HEK293 (cell line): ENCODE measurements around the gene MYRIP.

Source experiments
- CTCF ChIA-PET: fragments of 350-600 bp; formaldehyde crosslinking; extraction: SDS; loops from one replicate; lab custom pipeline; 2021; ENCODE audit warnings: antibody characterized with exemption; lab: Yijun Ruan, JAX
- POLR2A ChIA-PET: fragments of 300-600 bp; formaldehyde crosslinking; extraction: SDS; loops from one replicate; lab custom pipeline; 2020; ENCODE audit warnings: antibody characterized with exemption, inconsistent platforms; lab: Yijun Ruan, JAX
- H3K27ac ChIP-seq: fragments of 200-500 bp; sonication (Bioruptor generic); 2 replicates; pipeline ENCODE4 v1.5.1; 2014; ENCODE audit warnings: low read depth, low read length, control low read depth, inconsistent platforms; ENCODE audit errors: extremely low read depth
- H3K36me3 ChIP-seq, 2 experiments: fragments of 200-500 bp in 1 of 2; sonication (Bioruptor generic) in 1 of 2; 1 replicate in 1 of 2; 2 replicates in 1 of 2; pipeline ENCODE4 v1.5.1; 2014 to 2017; ENCODE audit warnings: inconsistent platforms in 2 of 2, low read length in 2 of 2; ENCODE audit not compliant: control insufficient read depth in 2 of 2, insufficient read depth in 1 of 2
- H3K4me1 ChIP-seq: fragments of 200-500 bp; sonication (Bioruptor generic); 2 replicates; pipeline ENCODE4 v1.5.1; 2014; ENCODE audit warnings: mild to moderate bottlenecking, low read length, inconsistent platforms; ENCODE audit not compliant: control insufficient read depth, insufficient read depth
- H3K4me3 ChIP-seq: 2 replicates; pipeline ENCODE4 v1.5.1; 2011; ENCODE audit warnings: low read depth, mild to moderate bottlenecking, control low read depth, low read length, moderate library complexity
- H3K9me3 ChIP-seq: fragments of 200-500 bp; sonication (Bioruptor generic); 2 replicates; pipeline ENCODE4 v1.5.1; 2014; ENCODE audit warnings: low read depth, low read length, inconsistent platforms; ENCODE audit not compliant: control insufficient read depth, insufficient read depth
- INSM2 ChIP-seq: fragments of 450-650 bp; formaldehyde crosslinking; IDR thresholded peaks from 2 replicates; pipeline ENCODE4 v1.5.1; 2016; ENCODE audit warnings: missing biosample characterization, missing genetic modification characterization
- KLF8 ChIP-seq: fragments of 450-650 bp; formaldehyde crosslinking; IDR thresholded peaks from 2 replicates; pipeline ENCODE4 v1.5.1; 2016; ENCODE audit warnings: missing biosample characterization, missing genetic modification characterization
- PRDM10 ChIP-seq: fragments of 450-650 bp; formaldehyde crosslinking; IDR thresholded peaks from 2 replicates; pipeline ENCODE4 v1.5.1; 2016; ENCODE audit warnings: missing biosample characterization, missing genetic modification characterization
- SALL2 ChIP-seq: fragments of 450-650 bp; formaldehyde crosslinking; IDR thresholded peaks from 2 replicates; pipeline ENCODE4 v1.5.0; 2017; ENCODE audit warnings: missing biosample characterization, mild to moderate bottlenecking, missing genetic modification characterization, borderline replicate concordance
- TRIM28 ChIP-seq: IDR thresholded peaks from 2 replicates; pipeline ENCODE4 v1.6.1; 2011; ENCODE audit warnings: low read length, control low read depth, borderline replicate concordance
- YY1 ChIP-seq: fragments of 450-650 bp; formaldehyde crosslinking; IDR thresholded peaks from 2 replicates; pipeline ENCODE4 v1.5.1; 2018; ENCODE audit warnings: missing biosample characterization, missing genetic modification characterization
- YY2 ChIP-seq: fragments of 450-650 bp; formaldehyde crosslinking; IDR thresholded peaks from 2 replicates; pipeline ENCODE4 v1.5.1; 2016; ENCODE audit warnings: missing biosample characterization, missing genetic modification characterization
- ZBTB17 ChIP-seq: fragments of 450-650 bp; formaldehyde crosslinking; IDR thresholded peaks from 2 replicates; pipeline ENCODE4 v1.5.1; 2016; ENCODE audit warnings: missing biosample characterization, missing genetic modification characterization
- ZBTB20 ChIP-seq: fragments of 450-650 bp; formaldehyde crosslinking; IDR thresholded peaks from 2 replicates; pipeline ENCODE4 v1.5.1; 2016; ENCODE audit warnings: missing biosample characterization, missing genetic modification characterization
- ZEB2 ChIP-seq: fragments of 450-650 bp; formaldehyde crosslinking; IDR thresholded peaks from 2 replicates; pipeline ENCODE4 v1.5.1; 2016; ENCODE audit warnings: missing biosample characterization, missing genetic modification characterization
- ZFHX2 ChIP-seq: fragments of 450-650 bp; formaldehyde crosslinking; conservative IDR thresholded peaks from 2 replicates; pipeline ENCODE4 v1.5.1; 2016; ENCODE audit warnings: missing biosample characterization, missing genetic modification characterization
- ZFP41 ChIP-seq: fragments of 450-650 bp; formaldehyde crosslinking; IDR thresholded peaks from 2 replicates; pipeline ENCODE4 v1.5.1; 2016; ENCODE audit warnings: missing biosample characterization, missing genetic modification characterization, borderline replicate concordance
- ZNF133 ChIP-seq: fragments of 450-650 bp; formaldehyde crosslinking; IDR thresholded peaks from 2 replicates; pipeline ENCODE4 v1.5.1; 2016; ENCODE audit warnings: missing biosample characterization, missing genetic modification characterization
- ZNF157 ChIP-seq: fragments of 450-650 bp; formaldehyde crosslinking; IDR thresholded peaks from 2 replicates; pipeline ENCODE4 v1.5.1; 2016; ENCODE audit warnings: missing biosample characterization, missing genetic modification characterization
- ZNF16 ChIP-seq: fragments of 450-650 bp; formaldehyde crosslinking; IDR thresholded peaks from 2 replicates; pipeline ENCODE4 v1.5.1; 2016; ENCODE audit warnings: low read depth, missing biosample characterization, missing genetic modification characterization
- ZNF26 ChIP-seq: fragments of 450-650 bp; formaldehyde crosslinking; IDR thresholded peaks from 2 replicates; pipeline ENCODE4 v1.5.1; 2016; ENCODE audit warnings: missing biosample characterization, missing genetic modification characterization
- ZNF335 ChIP-seq: fragments of 450-650 bp; formaldehyde crosslinking; conservative IDR thresholded peaks from 2 replicates; pipeline ENCODE4 v1.5.1; 2016; ENCODE audit warnings: missing biosample characterization, missing genetic modification characterization
- ZNF350 ChIP-seq: fragments of 450-650 bp; formaldehyde crosslinking; IDR thresholded peaks from 2 replicates; pipeline ENCODE4 v1.5.0; 2017; ENCODE audit warnings: missing biosample characterization, mild to moderate bottlenecking, missing genetic modification characterization
- ZNF366 ChIP-seq: fragments of 450-650 bp; formaldehyde crosslinking; conservative IDR thresholded peaks from 2 replicates; pipeline ENCODE4 v1.5.1; 2016; ENCODE audit warnings: missing biosample characterization, missing genetic modification characterization
- ZNF394 ChIP-seq: fragments of 450-650 bp; formaldehyde crosslinking; IDR thresholded peaks from 2 replicates; pipeline ENCODE4 v1.5.1; 2016; ENCODE audit warnings: missing biosample characterization, missing genetic modification characterization, mild to moderate bottlenecking, moderate library complexity, borderline replicate concordance
- ZNF548 ChIP-seq: fragments of 450-650 bp; formaldehyde crosslinking; IDR thresholded peaks from 2 replicates; pipeline ENCODE4 v1.5.1; 2016; ENCODE audit warnings: missing biosample characterization, missing genetic modification characterization
- ZNF561 ChIP-seq: fragments of 450-650 bp; IDR thresholded peaks from 2 replicates; pipeline ENCODE4 v1.5.1; 2018; ENCODE audit warnings: missing biosample characterization, missing genetic modification characterization, borderline replicate concordance
- TF ChIP-seq, protein P1 (sequence below): fragments of 450-650 bp; formaldehyde crosslinking; IDR thresholded peaks from 2 replicates; pipeline ENCODE4 v1.5.1; 2016; ENCODE audit warnings: missing biosample characterization, missing genetic modification characterization
- TF ChIP-seq, protein P2 (sequence below): fragments of 450-650 bp; formaldehyde crosslinking; IDR thresholded peaks from 2 replicates; pipeline ENCODE4 v1.5.1; 2016; ENCODE audit warnings: missing biosample characterization, missing genetic modification characterization

Gene MYRIP

DNA sequence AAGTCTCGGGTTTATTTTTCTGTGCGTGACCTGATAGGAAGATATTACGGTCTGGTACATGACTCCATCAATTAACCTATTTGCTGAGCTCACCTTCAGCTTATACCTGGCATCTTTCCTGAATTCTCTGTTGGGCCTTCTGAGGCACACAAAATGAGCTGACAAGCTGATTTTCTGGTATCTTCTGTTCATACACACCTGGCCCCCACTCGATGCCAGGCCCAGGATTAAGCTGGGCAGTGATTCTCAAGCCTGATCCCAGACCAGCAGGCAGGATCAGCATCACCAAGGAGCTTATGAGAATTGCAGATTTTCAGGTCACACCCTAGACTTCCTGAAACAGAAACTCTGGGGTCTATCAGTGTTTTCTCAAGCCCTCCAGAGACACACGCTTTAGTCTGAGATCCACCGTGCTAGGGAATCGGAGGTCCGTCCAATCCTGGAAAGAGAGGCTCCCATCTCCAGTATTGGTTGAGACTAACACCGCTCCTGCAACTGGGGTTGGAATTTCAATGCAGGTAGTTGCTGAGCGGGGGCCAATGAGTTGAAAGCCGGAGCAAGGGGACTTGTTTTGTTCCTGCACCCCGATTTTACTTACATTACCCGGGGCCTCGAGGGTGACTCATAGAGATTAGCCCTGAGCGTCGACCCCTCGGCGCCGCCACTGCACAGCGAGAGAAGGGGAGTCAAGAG is 499.5 kb downstream of the MYRIP start (continued):
- no peak for TF ChIP-seq ZNF350
- TF ChIP-seq ZNF133 (tag by site-specific recombination): no peak
- TF ChIP-seq INSM2 (tag by site-specific recombination): no peak
- TF ChIP-seq ZNF157 (tag by site-specific recombination): no peak
- no peak for TF ChIP-seq ZEB2 (tag by site-specific recombination)
- no peak for TF ChIP-seq ZBTB20 (tag by site-specific recombination)
- TF ChIP-seq, all 188 proteins: peak for 0

GRCh38 chr3:40309418-40309924 is 500.1 kb downstream of the MYRIP start, which contains the start of gene EIF1B:
Gene EIF1B, plus strand, starts transcription at chr3:40309707. Its CDS starts 235 bp downstream, at chr3:40309942.
- Histone ChIP-seq H3K36me3 (peaks cover 0 to 37% of the 10 kb centered on the region in 2 experiments; a peak in 1 of 3 replicates), H3K4me1 (no peaks in the 10 kb centered on the region), H3K9me3 (no peaks in the 10 kb centered on the region), H3K4me3 (peak within 1 kb of the TSS; percentile 94), H3K27ac (peak within 1 kb of the TSS; percentile 64; the same call in 1 of the 2 replicates)
- POLR2A ChIA-PET: interaction anchor here (0.6 to 1.2 kb wide), 6 partner anchors 12 to 215 kb away, joined by 3 to 4 read pairs (median 3); partner anchors contain the start of genes RPL14 and ZNF621
- CTCF ChIA-PET: interaction anchor here (0.6 to 1.9 kb wide), 9 partner anchors 9 to 192 kb away, joined by 3 to 8 read pairs (median 4); no protein-coding TSS in a partner anchor
- TF ChIP-seq PRDM10 (peak; percentile 80), SALL2 (no peak), ZNF335 (tag by site-specific recombination) (peak; percentile 78), YY1 (tag by site-specific recombination) (peak; percentile 13; the same call in 1 of the 2 replicates), ZNF561 (no peak), ZNF16 (tag by site-specific recombination) (no peak), ZNF366 (tag by site-specific recombination) (peak; percentile 31; the same call in 1 of the 2 replicates), KLF8 (tag by site-specific recombination) (peak; percentile 86), ZFP41 (no peak), ZBTB17 (tag by site-specific recombination) (0 out of 2 replicates have a peak, but pooled peaks have one; percentile 30), YY2 (tag by site-specific recombination) (0 out of 2 replicates have a peak, but pooled peaks have one; percentile 14), ZNF394 (tag by site-specific recombination) (peak; percentile 40; the same call in 1 of the 2 replicates), ZNF26 (no peak), TRIM28 (no peak), ZFHX2 (peak; percentile 85), ZNF548 (tag by site-specific recombination) (no peak)
- TF ChIP-seq, protein P1, sequence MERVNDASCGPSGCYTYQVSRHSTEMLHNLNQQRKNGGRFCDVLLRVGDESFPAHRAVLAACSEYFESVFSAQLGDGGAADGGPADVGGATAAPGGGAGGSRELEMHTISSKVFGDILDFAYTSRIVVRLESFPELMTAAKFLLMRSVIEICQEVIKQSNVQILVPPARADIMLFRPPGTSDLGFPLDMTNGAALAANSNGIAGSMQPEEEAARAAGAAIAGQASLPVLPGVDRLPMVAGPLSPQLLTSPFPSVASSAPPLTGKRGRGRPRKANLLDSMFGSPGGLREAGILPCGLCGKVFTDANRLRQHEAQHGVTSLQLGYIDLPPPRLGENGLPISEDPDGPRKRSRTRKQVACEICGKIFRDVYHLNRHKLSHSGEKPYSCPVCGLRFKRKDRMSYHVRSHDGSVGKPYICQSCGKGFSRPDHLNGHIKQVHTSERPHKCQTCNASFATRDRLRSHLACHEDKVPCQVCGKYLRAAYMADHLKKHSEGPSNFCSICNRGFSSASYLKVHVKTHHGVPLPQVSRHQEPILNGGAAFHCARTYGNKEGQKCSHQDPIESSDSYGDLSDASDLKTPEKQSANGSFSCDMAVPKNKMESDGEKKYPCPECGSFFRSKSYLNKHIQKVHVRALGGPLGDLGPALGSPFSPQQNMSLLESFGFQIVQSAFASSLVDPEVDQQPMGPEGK (tag by site-specific recombination): peak; percentile 18; the same call in 1 of the 2 replicates
- TF ChIP-seq, protein P2, sequence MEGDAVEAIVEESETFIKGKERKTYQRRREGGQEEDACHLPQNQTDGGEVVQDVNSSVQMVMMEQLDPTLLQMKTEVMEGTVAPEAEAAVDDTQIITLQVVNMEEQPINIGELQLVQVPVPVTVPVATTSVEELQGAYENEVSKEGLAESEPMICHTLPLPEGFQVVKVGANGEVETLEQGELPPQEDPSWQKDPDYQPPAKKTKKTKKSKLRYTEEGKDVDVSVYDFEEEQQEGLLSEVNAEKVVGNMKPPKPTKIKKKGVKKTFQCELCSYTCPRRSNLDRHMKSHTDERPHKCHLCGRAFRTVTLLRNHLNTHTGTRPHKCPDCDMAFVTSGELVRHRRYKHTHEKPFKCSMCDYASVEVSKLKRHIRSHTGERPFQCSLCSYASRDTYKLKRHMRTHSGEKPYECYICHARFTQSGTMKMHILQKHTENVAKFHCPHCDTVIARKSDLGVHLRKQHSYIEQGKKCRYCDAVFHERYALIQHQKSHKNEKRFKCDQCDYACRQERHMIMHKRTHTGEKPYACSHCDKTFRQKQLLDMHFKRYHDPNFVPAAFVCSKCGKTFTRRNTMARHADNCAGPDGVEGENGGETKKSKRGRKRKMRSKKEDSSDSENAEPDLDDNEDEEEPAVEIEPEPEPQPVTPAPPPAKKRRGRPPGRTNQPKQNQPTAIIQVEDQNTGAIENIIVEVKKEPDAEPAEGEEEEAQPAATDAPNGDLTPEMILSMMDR (tag by site-specific recombination): peak; percentile 78; the same call in 1 of the 2 replicates
